Neural crest cell (in vitro differentiated cells): ENCODE measurements around the gene FLVCR1. TPM values are rescaled to one million over a fixed set of nuclear protein-coding genes. Genes with fewer than 3 reads are reported as not detected.
A peak's percentile ranks its signal among the peaks of the same experiment; 100 is the strongest.

Experiments
- DNase-seq: peaks from one replicate; pipeline ENCODE4 v3.0.0; 2021; ENCODE audit warnings: low read depth, mixed read lengths, low spot score
- H3K27ac Mint-ChIP-seq: one replicate; pipeline ENCODE4 v1.8.0; 2021; ENCODE audit warnings: mild to moderate bottlenecking, mixed read lengths; ENCODE audit not compliant: unreplicated experiment
- H3K27me3 Mint-ChIP-seq: 2 replicates; pipeline ENCODE4 v1.8.0; 2021; ENCODE audit warnings: low read depth, mild to moderate bottlenecking, mixed read lengths
- H3K36me3 Mint-ChIP-seq: 2 replicates; pipeline ENCODE4 v1.8.0; 2021; ENCODE audit warnings: low read depth, mild to moderate bottlenecking, mixed read lengths
- H3K4me1 Mint-ChIP-seq: 2 replicates; pipeline ENCODE4 v1.8.0; 2021; ENCODE audit warnings: mixed read lengths
- H3K4me3 Mint-ChIP-seq: one replicate; pipeline ENCODE4 v1.8.0; 2021; ENCODE audit warnings: mild to moderate bottlenecking, mixed read lengths
- H3K9me3 Mint-ChIP-seq: 2 replicates; pipeline ENCODE4 v1.8.0; 2021; ENCODE audit warnings: mixed read lengths
- CTCF ChIP-seq: fragments of 200-600 bp; sonication (generic); conservative IDR thresholded peaks from 2 replicates; pipeline ENCODE4 v1.5.0; 2021; ENCODE audit warnings: antibody characterized with exemption, mild to moderate bottlenecking
- total RNA-seq: library from RNA; stranded (reverse); gene quantifications from 2 replicates; pipeline ENCODE4 v1.2.1, GENCODE V29; 2021

FLVCR1 gene
- total RNA-seq, 1 donor from 2014 or later = 31.4 TPM

GRCh38 chr1:212822956-212823355, 35.1 kb upstream of the FLVCR1 start:
- Mint-ChIP-seq H3K36me3 (peaks cover 12% of the 10 kb centered on the region), H3K9me3 (peaks cover 11% of the 10 kb centered on the region), H3K27me3 (no peaks in the 10 kb centered on the region), H3K4me1 (peaks cover 3% of the 10 kb centered on the region), H3K4me3 (no peak overlapping the region), H3K27ac (no peak overlapping the region)
- TF ChIP-seq CTCF = no peak
- no peak for DNase-seq

GRCh38 chr1:212824201-212824600, 33.9 kb upstream of the FLVCR1 start:
- Mint-ChIP-seq H3K27me3 (no peaks in the 10 kb centered on the region), H3K9me3 (peaks cover 11% of the 10 kb centered on the region), H3K27ac (peak overlapping the region; percentile 86), H3K4me3 (no peak overlapping the region), H3K36me3 (peaks cover 12% of the 10 kb centered on the region), H3K4me1 (peaks cover 3% of the 10 kb centered on the region)
- DNase-seq = no peak
- no peak for TF ChIP-seq CTCF

- Mint-ChIP-seq H3K4me3 (no peak overlapping the region), H3K9me3 (peaks cover 11% of the 10 kb centered on the region), H3K27ac (no peak overlapping the region)
Observed at GRCh38 chr1:212825798-212826452, 32.1 kb upstream of the FLVCR1 start.

GRCh38 chr1:212827171-212827776, 30.8 kb upstream of the FLVCR1 start:
- Mint-ChIP-seq H3K27me3 (no peaks in the 10 kb centered on the region), H3K36me3 (peaks cover 12% of the 10 kb centered on the region), H3K4me3 (no peak overlapping the region), H3K27ac (no peak overlapping the region), H3K9me3 (peaks cover 11% of the 10 kb centered on the region), H3K4me1 (no peaks in the 10 kb centered on the region)
- no peak for DNase-seq
- no peak for TF ChIP-seq CTCF

More at GRCh38 chr1:212825798-212826452, 32.1 kb upstream of the FLVCR1 start:
- Mint-ChIP-seq H3K27me3 (no peaks in the 10 kb centered on the region), H3K4me1 (no peaks in the 10 kb centered on the region), H3K36me3 (peaks cover 12% of the 10 kb centered on the region)
- TF ChIP-seq CTCF = no peak
- DNase-seq = no peak

- H3K27me3 Mint-ChIP-seq = no peaks in the 10 kb centered on the region
Observed at GRCh38 chr1:212827831-212828278, 30.2 kb upstream of the FLVCR1 start.

More at GRCh38 chr1:212827831-212828278, 30.2 kb upstream of the FLVCR1 start:
- Mint-ChIP-seq H3K4me3 (no peak overlapping the region), H3K36me3 (peaks cover 12% of the 10 kb centered on the region), H3K27ac (no peak overlapping the region), H3K4me1 (no peaks in the 10 kb centered on the region), H3K9me3 (peaks cover 11% of the 10 kb centered on the region)
- no peak for DNase-seq
- TF ChIP-seq CTCF = no peak
